ENCODE results near the gene KLK4. TPM values are rescaled to one million over a fixed set of nuclear protein-coding genes. Genes with fewer than 3 reads are reported as not detected.

KLK4 gene
- total RNA-seq, 2 experiments from 2014 or later, result not detected

GRCh38 chr19:50877338-50877737, 33.9 kb downstream of the KLK4 start:
- CTCF ChIA-PET (ENCODE audit: unreplicated experiment), result no interaction called here
- Histone ChIP-seq H3K4me1 (ENCODE audit: insufficient read depth, low read length, poor library complexity, severe bottlenecking) (no peaks in the 10 kb centered on the region), H3K4me3 (ENCODE audit: low read depth, low read length, poor library complexity, severe bottlenecking) (no peak overlapping the region), H3K79me2 (ENCODE audit: insufficient read depth, low read depth, low read length) (no peaks in the 10 kb centered on the region), H3K4me2 (ENCODE audit: low read length) (no peak overlapping the region), H3K36me3 (ENCODE audit: insufficient read depth, low read length) (no peaks in the 10 kb centered on the region), H3K9me2 (ENCODE audit: insufficient read depth, low read length) (no peaks in the 10 kb centered on the region), H3K9me3 (ENCODE audit: low read length) (no peaks in the 10 kb centered on the region), H2AFZ (ENCODE audit: low read length) (no peak overlapping the region), H4K20me1 (ENCODE audit: insufficient read depth, low read length) (no peaks in the 10 kb centered on the region), H3K27ac (ENCODE audit: low read depth, low read length, poor library complexity, severe bottlenecking) (no peak overlapping the region)
- BruUV-seq (replicated peaks), result no TSS peak
- POLR2A ChIA-PET, result no interaction called here
- DNase-seq (ENCODE audit: low spot score), result no peak
- TF ChIP-seq CTCF (conservative IDR thresholded peaks at IDR 0.05; ENCODE audit: low read length) (no peak), EZH2phosphoT487 (IDR thresholded peaks at IDR 0.05; ENCODE audit: borderline replicate concordance, low read depth, low read length) (no peak)
- intact Hi-C loops (cut with micrococcal nuclease; ENCODE audit: unreplicated experiment), result no loop called here

- Histone ChIP-seq H2AFZ (ENCODE audit: low read length) (no peak overlapping the region), H3K79me2 (ENCODE audit: insufficient read depth, low read depth, low read length) (no peaks in the 10 kb centered on the region), H4K20me1 (ENCODE audit: insufficient read depth, low read length) (no peaks in the 10 kb centered on the region), H3K9me2 (ENCODE audit: insufficient read depth, low read length) (no peaks in the 10 kb centered on the region), H3K4me1 (ENCODE audit: insufficient read depth, low read length, poor library complexity, severe bottlenecking) (no peaks in the 10 kb centered on the region), H3K9me3 (ENCODE audit: low read length) (no peaks in the 10 kb centered on the region), H3K27ac (ENCODE audit: low read depth, low read length, poor library complexity, severe bottlenecking) (no peak overlapping the region), H3K4me3 (ENCODE audit: low read depth, low read length, poor library complexity, severe bottlenecking) (no peak overlapping the region), H3K4me2 (ENCODE audit: low read length) (no peak overlapping the region), H3K36me3 (ENCODE audit: insufficient read depth, low read length) (no peaks in the 10 kb centered on the region)
- no TSS peak for BruUV-seq (replicated peaks)
- CTCF ChIA-PET (ENCODE audit: unreplicated experiment), result no interaction called here
- DNase-seq (ENCODE audit: low spot score), result no peak
- TF ChIP-seq CTCF (conservative IDR thresholded peaks at IDR 0.05; ENCODE audit: low read length) (no peak), EZH2phosphoT487 (IDR thresholded peaks at IDR 0.05; ENCODE audit: borderline replicate concordance, low read depth, low read length) (no peak)
- intact Hi-C loops (cut with micrococcal nuclease; ENCODE audit: unreplicated experiment), result no loop called here
- POLR2A ChIA-PET, result no interaction called here
These were observed 34.7 kb downstream of the KLK4 start for GRCh38 chr19:50876456-50876855.

DNA sequence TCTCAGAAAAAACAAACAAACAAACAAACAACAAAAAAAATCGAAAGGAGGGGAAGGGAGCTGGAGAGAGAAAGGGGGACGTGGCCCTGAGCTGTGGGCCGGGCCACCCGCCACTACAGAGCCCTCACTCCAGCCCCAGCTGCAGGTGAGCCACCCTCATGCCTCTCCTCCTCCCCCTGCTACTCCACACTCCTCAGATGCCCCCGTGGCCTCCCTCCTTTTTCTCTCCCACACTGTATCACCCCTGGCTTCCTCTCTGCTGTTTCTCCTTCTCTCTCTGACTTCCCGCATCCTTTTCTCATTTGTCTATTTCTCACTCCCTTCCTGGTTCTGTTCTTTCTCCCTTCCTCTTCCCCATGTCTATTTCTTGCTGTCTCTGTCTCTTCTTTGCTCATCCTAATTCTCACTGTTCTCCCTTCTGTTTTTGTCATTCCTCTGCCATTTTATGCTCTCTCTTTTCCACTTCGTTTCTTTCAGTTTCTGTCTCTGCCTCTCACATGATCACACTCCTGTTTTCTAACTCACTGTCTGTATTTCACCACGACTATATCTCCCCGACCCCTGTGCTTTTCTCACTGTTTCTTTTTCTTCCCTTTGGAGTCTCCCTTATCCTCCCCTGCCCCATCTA, 35.3 kb downstream of the KLK4 start:
- no peak for TF ChIP-seq CTCF (conservative IDR thresholded peaks at IDR 0.05; ENCODE audit: low read length)
- TF ChIP-seq EZH2phosphoT487 (IDR thresholded peaks at IDR 0.05; ENCODE audit: borderline replicate concordance, low read depth, low read length), result no peak
- Histone ChIP-seq H3K79me2 (ENCODE audit: insufficient read depth, low read depth, low read length) (no peaks in the 10 kb centered on the region), H2AFZ (ENCODE audit: low read length) (no peak overlapping the region), H3K4me2 (ENCODE audit: low read length) (no peak overlapping the region), H3K4me3 (ENCODE audit: low read depth, low read length, poor library complexity, severe bottlenecking) (no peak overlapping the region), H3K4me1 (ENCODE audit: insufficient read depth, low read length, poor library complexity, severe bottlenecking) (no peaks in the 10 kb centered on the region), H4K20me1 (ENCODE audit: insufficient read depth, low read length) (no peaks in the 10 kb centered on the region), H3K9me2 (ENCODE audit: insufficient read depth, low read length) (no peaks in the 10 kb centered on the region), H3K27ac (ENCODE audit: low read depth, low read length, poor library complexity, severe bottlenecking) (no peak overlapping the region), H3K9me3 (ENCODE audit: low read length) (no peaks in the 10 kb centered on the region), H3K36me3 (ENCODE audit: insufficient read depth, low read length) (no peaks in the 10 kb centered on the region)
- DNase-seq (ENCODE audit: low spot score), result no peak
- intact Hi-C loops (cut with micrococcal nuclease; ENCODE audit: unreplicated experiment), result no loop called here
- CTCF ChIA-PET (ENCODE audit: unreplicated experiment), result no interaction called here
- POLR2A ChIA-PET, result no interaction called here
- no TSS peak for BruUV-seq (replicated peaks)
